GM23248 (cell line): Measurements from ENCODE around the gene TNFRSF12A. TPM values are rescaled to one million over a fixed set of nuclear protein-coding genes. Genes with fewer than 3 reads are reported as not detected.

Experiments
- DNase-seq: peaks from one replicate; pipeline ENCODE4 v3.0.0-alpha.2; 2015
- H2AFZ ChIP-seq: fragments of 200-600 bp; sonication (generic); 2 replicates; pipeline ENCODE4 v1.6.1; 2016; ENCODE audit warnings: antibody characterized with exemption
- H3F3A ChIP-seq: fragments of 200-600 bp; sonication (generic); 2 replicates; pipeline ENCODE4 v1.6.1; 2016; ENCODE audit warnings: mild to moderate bottlenecking, antibody characterized with exemption, mixed run types; ENCODE audit not compliant: insufficient read depth
- H3K27ac ChIP-seq: fragments of 200-600 bp; sonication (generic); 2 replicates; pipeline ENCODE4 v1.5.1; 2016; ENCODE audit warnings: mild to moderate bottlenecking
- H3K27me3 ChIP-seq: fragments of 200-600 bp; sonication (generic); replicated peaks from 2 replicates; pipeline ENCODE4 v1.6.1; 2016; ENCODE audit warnings: mild to moderate bottlenecking; ENCODE audit not compliant: insufficient read depth
- H3K36me3 ChIP-seq: fragments of 200-600 bp; sonication (generic); 2 replicates; pipeline ENCODE4 v1.6.1; 2016; ENCODE audit warnings: low read depth, mild to moderate bottlenecking
- H3K4me1 ChIP-seq: fragments of 200-600 bp; sonication (generic); 2 replicates; pipeline ENCODE4 v1.6.1; 2016; ENCODE audit warnings: mild to moderate bottlenecking; ENCODE audit not compliant: insufficient read depth
- H3K4me2 ChIP-seq: fragments of 200-600 bp; sonication (generic); one replicate; pipeline ENCODE4 v1.6.1; 2016; ENCODE audit warnings: mild to moderate bottlenecking; ENCODE audit not compliant: unreplicated experiment
- H3K4me3 ChIP-seq: fragments of 200-600 bp; sonication (generic); 2 replicates; pipeline ENCODE4 v1.5.1; 2016; ENCODE audit warnings: mild to moderate bottlenecking
- H3K79me2 ChIP-seq: fragments of 200-600 bp; sonication (generic); 2 replicates; pipeline ENCODE4 v1.6.1; 2016; ENCODE audit warnings: mild to moderate bottlenecking; ENCODE audit not compliant: insufficient read depth
- H3K9ac ChIP-seq: fragments of 200-600 bp; sonication (generic); 2 replicates; pipeline ENCODE4 v1.6.1; 2016; ENCODE audit warnings: mild to moderate bottlenecking
- H3K9me2 ChIP-seq: fragments of 200-600 bp; sonication (generic); 2 replicates; pipeline ENCODE4 v1.6.1; 2016; ENCODE audit warnings: mixed run types, mild to moderate bottlenecking, moderate library complexity; ENCODE audit not compliant: insufficient read depth
- H3K9me3 ChIP-seq: fragments of 200-600 bp; sonication (generic); one replicate; pipeline ENCODE4 v1.6.1; 2017; ENCODE audit warnings: low read depth
- H4K20me1 ChIP-seq: fragments of 200-600 bp; sonication (generic); 2 replicates; pipeline ENCODE4 v1.6.0; 2016; ENCODE audit not compliant: insufficient read depth
- EZH2 ChIP-seq: fragments of 200-600 bp; sonication (generic); IDR thresholded peaks from 2 replicates; pipeline ENCODE4 v1.6.1; 2018; ENCODE audit warnings: antibody characterized with exemption, mild to moderate bottlenecking; ENCODE audit not compliant: insufficient read depth, poor library complexity, severe bottlenecking
- EZH2phosphoT487 ChIP-seq: fragments of 200-600 bp; sonication (generic); IDR thresholded peaks from 2 replicates; pipeline ENCODE4 v1.6.1; 2018; ENCODE audit warnings: antibody characterized with exemption, moderate library complexity, mild to moderate bottlenecking, low read depth; ENCODE audit not compliant: insufficient read depth
- WGBS, 2 experiments: methylation state at CpG; one replicate each; pipeline ENCODE4 v1.1.6; 2015 to 2017; ENCODE audit warnings: low lambda C conversion rate in 2 of 2, low coverage in 1 of 2; ENCODE audit errors: missing lambda C conversion rate in 2 of 2; 5-methylcytosine and 5-hydroxymethylcytosine counted together
- in situ Hi-C: fragments of 300-500 bp; cut with MboI; formaldehyde crosslinking; loops from 2 replicates; pipeline ENCODE4 v1.15.0; 2020
- polyA plus RNA-seq: library from polyadenylated mRNA; unstranded; fragments of >200 nt; fragmentation: Nextera tagmentation; extraction: Ambion mirVana; gene quantifications from 2 replicates; pipeline ENCODE4 v1.2.1, GENCODE V29; 2016
- total RNA-seq: library from RNA; depleted of rRNA; stranded (reverse); fragments of >200 nt; shearing (Covaris generic); gene quantifications from 2 replicates; pipeline ENCODE4 v1.2.3, GENCODE V29; 2014

The TNFRSF12A gene
- total and polyA plus RNA-seq, 2 experiments from 2014 or later = 735 to 864 TPM

DNA sequence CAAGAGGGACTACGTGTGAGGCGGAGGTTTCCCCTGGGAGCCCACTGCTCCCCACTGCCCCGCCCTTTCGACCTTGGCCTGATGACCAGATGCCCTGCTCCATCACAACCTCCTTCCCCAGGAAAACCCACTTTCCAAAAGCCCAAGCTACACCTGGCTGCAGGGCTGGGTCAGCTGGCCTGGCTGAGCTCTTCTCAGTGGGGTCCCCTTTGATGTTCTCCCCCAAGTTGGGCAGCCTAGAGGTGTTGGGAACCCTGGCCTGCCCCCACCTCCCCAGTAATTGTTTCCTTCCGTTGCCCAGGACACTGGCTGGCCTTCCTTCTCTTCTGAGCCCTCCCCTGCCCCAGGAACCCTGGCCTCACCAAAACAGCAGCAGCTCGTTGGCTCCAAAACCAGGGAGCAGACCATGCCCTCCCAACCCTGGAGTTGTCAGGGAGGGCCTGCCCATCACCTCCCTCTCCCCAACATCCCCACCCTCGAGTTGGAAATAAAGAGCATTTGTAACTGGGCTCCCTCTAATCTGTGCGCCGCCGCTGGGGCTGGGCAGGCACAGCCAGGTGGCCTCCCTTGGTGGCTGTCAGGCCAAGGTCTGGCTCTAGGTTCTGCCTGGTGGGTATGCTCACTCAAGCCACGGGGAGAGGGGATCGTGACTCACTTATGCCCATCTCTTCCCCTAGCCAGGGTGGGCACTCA, 6.0 kb upstream of the TNFRSF12A start:
- no peak overlapping the region for H3K4me3 ChIP-seq
- 41 to 43% methylated on average over 10 to 12 of the region's 12 CpGs for WGBS, 2 experiments
- in situ Hi-C loops = no loop called here

DNA sequence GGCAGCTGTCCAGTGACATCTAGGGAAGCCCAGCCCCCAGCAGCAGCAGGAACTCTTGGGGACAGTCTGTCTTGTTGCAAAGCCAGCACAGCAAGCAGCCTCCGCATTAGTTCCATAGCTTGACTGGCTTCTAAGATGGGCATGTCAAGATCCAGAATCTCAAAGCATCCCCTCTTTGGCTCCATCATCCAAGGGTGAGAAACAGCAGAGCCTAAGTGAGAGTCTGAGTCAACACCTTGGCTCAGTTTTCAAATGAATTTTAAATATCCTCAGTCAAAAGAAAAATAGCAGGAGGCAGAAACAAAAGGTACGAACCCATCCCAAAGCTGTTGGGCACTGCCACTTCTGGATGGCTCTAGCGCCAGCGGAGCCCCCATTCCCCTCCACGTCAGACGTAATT, 5.2 kb upstream of the TNFRSF12A start:
- no peaks in the 10 kb centered on the region for H3F3A ChIP-seq
- no peaks in the 10 kb centered on the region for H3K9me3 ChIP-seq
- H3K4me3 ChIP-seq = no peak overlapping the region
- WGBS, 2 experiments = 83 to 85% methylated on average over 6 of the region's 6 CpGs
- peaks cover 13% of the 10 kb centered on the region; the same call in 1 of the 2 replicates for H3K27me3 ChIP-seq
- DNase-seq = no peak
- H3K9ac ChIP-seq = no peak overlapping the region
- H3K9me2 ChIP-seq = no peaks in the 10 kb centered on the region
- H3K79me2 ChIP-seq = no peaks in the 10 kb centered on the region
- no peak for TF ChIP-seq EZH2
- no peak for TF ChIP-seq EZH2phosphoT487
- in situ Hi-C loops = no loop called here
- H4K20me1 ChIP-seq = no peaks in the 10 kb centered on the region
- H3K4me2 ChIP-seq = no peak overlapping the region
- no peak overlapping the region for H2AFZ ChIP-seq
- H3K36me3 ChIP-seq = no peaks in the 10 kb centered on the region
- no peak overlapping the region for H3K27ac ChIP-seq
- H3K4me1 ChIP-seq = peaks cover 6% of the 10 kb centered on the region; the same call in 1 of the 2 replicates

More for the DNA sequence above, 6.0 kb upstream of the TNFRSF12A start:
- no peak overlapping the region for H3K4me2 ChIP-seq
- TF ChIP-seq EZH2phosphoT487 (no peak), EZH2 (no peak)
- H3K27me3 ChIP-seq = peaks cover 13% of the 10 kb centered on the region; the same call in 1 of the 2 replicates
- no peaks in the 10 kb centered on the region for H4K20me1 ChIP-seq
- H3K9me2 ChIP-seq = no peaks in the 10 kb centered on the region
- H3F3A ChIP-seq = no peaks in the 10 kb centered on the region
- H2AFZ ChIP-seq = no peak overlapping the region
- no peaks in the 10 kb centered on the region for H3K9me3 ChIP-seq
- peaks cover 6% of the 10 kb centered on the region; the same call in 1 of the 2 replicates for H3K4me1 ChIP-seq
- H3K36me3 ChIP-seq = no peaks in the 10 kb centered on the region
- no peaks in the 10 kb centered on the region for H3K79me2 ChIP-seq
- H3K9ac ChIP-seq = no peak overlapping the region
- H3K27ac ChIP-seq = no peak overlapping the region
- no peak for DNase-seq

DNA sequence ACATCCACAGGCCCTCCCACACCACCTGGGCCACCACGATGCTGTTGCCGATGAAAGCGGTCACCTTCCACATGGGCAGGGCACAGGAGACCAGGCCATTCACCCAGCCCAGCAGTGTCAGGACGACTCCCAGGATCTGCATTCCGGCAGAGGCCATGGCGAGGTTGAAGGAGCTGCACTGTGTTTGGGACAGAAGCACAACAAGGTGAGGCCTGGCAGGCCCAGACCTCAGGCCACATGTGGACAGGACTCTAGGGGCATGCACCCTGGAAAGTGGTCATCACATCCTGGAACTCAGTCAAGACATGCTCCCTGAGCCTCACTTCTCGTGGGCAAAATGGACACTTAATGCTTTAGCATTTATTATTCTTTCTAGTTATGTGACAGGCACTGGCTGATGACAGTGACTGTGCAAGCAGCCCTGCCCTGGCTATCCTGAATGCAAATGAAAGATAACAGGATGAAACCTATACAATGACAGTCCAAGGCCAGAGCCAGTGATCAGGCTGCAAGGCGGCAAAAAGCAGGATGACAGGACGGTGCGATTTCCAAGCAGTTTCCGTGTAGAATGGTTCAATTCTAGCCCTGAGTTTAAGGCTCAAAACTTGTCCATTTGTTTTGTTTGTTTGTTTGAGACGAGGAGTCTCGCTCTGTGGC, 4.2 kb upstream of the TNFRSF12A start:
- DNase-seq = no peak
- Histone ChIP-seq H4K20me1 (no peaks in the 10 kb centered on the region), H3K4me3 (no peak overlapping the region), H3K36me3 (no peaks in the 10 kb centered on the region), H3K79me2 (no peaks in the 10 kb centered on the region), H2AFZ (no peak overlapping the region), H3K4me2 (no peak overlapping the region), H3K9me2 (no peaks in the 10 kb centered on the region), H3K4me1 (peaks cover 6% of the 10 kb centered on the region; the same call in 1 of the 2 replicates), H3K27me3 (peaks cover 13% of the 10 kb centered on the region; the same call in 1 of the 2 replicates), H3K9ac (no peak overlapping the region), H3K27ac (no peak overlapping the region), H3K9me3 (no peaks in the 10 kb centered on the region), H3F3A (peaks cover 4% of the 10 kb centered on the region; the same call in 1 of the 2 replicates)
- 78 to 87% methylated on average over 13 of the region's 13 CpGs for WGBS, 2 experiments
- in situ Hi-C loops = no loop called here
- TF ChIP-seq EZH2 = no peak
- TF ChIP-seq EZH2phosphoT487 = no peak

DNA sequence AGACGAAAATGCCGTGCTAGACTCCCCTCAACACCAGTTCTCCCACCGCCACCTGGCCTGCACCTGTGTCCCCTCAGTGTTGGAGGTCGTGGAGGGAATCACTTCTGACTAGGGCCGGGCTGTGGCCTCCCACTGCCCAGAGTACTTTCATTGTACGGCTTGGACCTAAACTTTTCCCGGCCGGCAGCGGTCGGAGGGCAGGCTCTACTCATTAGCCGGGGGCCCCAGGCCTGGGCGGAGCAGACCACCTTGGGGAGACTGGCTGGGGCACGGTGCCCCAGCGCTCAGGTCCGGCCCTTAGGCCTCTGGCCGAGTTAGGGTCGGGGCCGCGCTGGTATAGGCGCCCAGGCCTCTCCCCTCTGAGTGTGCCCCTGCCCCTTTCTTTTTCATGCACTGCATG, 2.8 kb upstream of the TNFRSF12A start:
- Histone ChIP-seq H3K79me2 (no peaks in the 10 kb centered on the region), H3K4me3 (no peak overlapping the region), H3K36me3 (peaks cover 2% of the 10 kb centered on the region; the same call in 1 of the 2 replicates), H3K9me3 (no peaks in the 10 kb centered on the region), H3K27ac (no peak overlapping the region), H3K4me2 (no peak overlapping the region), H3K9ac (no peak overlapping the region), H3K4me1 (peaks cover 6% of the 10 kb centered on the region; the same call in 1 of the 2 replicates), H2AFZ (no peak overlapping the region), H3F3A (peaks cover 4% of the 10 kb centered on the region; the same call in 1 of the 2 replicates), H3K27me3 (peaks cover 4% of the 10 kb centered on the region; the same call in 1 of the 2 replicates), H4K20me1 (no peaks in the 10 kb centered on the region), H3K9me2 (no peaks in the 10 kb centered on the region)
- DNase-seq = no peak
- in situ Hi-C loops = no loop called here
- no peak for TF ChIP-seq EZH2phosphoT487
- no peak for TF ChIP-seq EZH2
- WGBS, 2 experiments = 54 to 59% methylated on average over 15 to 20 of the region's 20 CpGs
